ENCODE data around the gene MED25. TPM values are rescaled to one million over a fixed set of nuclear protein-coding genes. Genes with fewer than 3 reads are reported as not detected.

MED25 gene
- total and polyA plus RNA-seq, 9 of the 15 experiments (the other 6 are each of a cell fraction or from before 2014, with no cell fraction given) = 4.1 to 93.9 (median 19.3) TPM

DNA sequence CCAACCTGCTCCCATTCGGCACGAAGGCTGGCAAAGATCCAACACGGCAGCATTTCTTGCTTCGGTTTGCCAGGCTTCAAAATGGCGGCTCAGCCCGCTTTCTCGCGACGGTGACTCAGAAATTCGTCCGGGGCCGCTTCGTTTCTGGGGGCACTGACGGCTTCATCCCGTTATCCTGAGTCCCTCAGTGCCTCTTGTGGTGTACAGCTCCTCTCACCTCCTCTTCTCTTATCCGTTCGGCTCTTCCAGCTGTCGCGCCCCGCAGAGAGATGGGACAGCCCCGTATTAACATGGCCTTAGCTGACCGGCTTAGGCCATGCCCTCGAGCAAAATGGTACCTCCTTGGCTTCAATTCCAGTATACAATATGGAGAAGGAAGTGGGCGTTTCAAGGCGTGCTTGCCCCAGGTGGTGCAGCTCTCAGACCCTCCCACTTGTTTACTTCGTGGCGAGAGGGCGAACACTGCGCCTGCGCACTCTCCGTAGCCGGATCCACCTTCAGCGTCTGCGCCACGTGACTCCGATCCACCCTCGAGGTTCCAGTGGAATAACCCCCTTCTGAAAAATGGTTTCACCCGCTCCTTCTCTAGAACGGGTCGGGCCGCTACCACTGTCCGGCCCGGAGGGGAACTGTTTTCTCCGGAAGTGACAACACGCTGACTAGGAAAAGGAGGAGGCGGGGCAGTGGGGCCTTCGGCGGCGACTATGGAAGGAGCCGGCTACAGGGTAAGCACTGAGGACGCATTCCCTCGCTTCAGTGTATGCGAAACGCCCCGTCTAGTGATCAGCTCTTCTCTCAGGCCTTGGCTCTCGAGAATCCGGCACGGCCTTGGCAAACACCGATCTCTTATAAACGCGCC is 59.2 kb downstream of the MED25 start, which contains the start of the genes AKT1S1 and TBC1D17 (continued):
- no peak for TF ChIP-seq RBM15 (IDR thresholded peaks at IDR 0.05; ENCODE audit: insufficient read depth, low read length)
- TF ChIP-seq ZSCAN29 (IDR thresholded peaks at IDR 0.05) = no peak
- TF ChIP-seq, protein P1, sequence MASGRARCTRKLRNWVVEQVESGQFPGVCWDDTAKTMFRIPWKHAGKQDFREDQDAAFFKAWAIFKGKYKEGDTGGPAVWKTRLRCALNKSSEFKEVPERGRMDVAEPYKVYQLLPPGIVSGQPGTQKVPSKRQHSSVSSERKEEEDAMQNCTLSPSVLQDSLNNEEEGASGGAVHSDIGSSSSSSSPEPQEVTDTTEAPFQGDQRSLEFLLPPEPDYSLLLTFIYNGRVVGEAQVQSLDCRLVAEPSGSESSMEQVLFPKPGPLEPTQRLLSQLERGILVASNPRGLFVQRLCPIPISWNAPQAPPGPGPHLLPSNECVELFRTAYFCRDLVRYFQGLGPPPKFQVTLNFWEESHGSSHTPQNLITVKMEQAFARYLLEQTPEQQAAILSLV (tag; IDR thresholded peaks at IDR 0.05) = no peak
- TF ChIP-seq CBFB (CRISPR knock-in tag; IDR thresholded peaks at IDR 0.05) = no peak
- TF ChIP-seq, protein P2, sequence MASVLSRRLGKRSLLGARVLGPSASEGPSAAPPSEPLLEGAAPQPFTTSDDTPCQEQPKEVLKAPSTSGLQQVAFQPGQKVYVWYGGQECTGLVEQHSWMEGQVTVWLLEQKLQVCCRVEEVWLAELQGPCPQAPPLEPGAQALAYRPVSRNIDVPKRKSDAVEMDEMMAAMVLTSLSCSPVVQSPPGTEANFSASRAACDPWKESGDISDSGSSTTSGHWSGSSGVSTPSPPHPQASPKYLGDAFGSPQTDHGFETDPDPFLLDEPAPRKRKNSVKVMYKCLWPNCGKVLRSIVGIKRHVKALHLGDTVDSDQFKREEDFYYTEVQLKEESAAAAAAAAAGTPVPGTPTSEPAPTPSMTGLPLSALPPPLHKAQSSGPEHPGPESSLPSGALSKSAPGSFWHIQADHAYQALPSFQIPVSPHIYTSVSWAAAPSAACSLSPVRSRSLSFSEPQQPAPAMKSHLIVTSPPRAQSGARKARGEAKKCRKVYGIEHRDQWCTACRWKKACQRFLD (CRISPR knock-in tag; IDR thresholded peaks at IDR 0.05) = no peak
- TF ChIP-seq, protein P3, sequence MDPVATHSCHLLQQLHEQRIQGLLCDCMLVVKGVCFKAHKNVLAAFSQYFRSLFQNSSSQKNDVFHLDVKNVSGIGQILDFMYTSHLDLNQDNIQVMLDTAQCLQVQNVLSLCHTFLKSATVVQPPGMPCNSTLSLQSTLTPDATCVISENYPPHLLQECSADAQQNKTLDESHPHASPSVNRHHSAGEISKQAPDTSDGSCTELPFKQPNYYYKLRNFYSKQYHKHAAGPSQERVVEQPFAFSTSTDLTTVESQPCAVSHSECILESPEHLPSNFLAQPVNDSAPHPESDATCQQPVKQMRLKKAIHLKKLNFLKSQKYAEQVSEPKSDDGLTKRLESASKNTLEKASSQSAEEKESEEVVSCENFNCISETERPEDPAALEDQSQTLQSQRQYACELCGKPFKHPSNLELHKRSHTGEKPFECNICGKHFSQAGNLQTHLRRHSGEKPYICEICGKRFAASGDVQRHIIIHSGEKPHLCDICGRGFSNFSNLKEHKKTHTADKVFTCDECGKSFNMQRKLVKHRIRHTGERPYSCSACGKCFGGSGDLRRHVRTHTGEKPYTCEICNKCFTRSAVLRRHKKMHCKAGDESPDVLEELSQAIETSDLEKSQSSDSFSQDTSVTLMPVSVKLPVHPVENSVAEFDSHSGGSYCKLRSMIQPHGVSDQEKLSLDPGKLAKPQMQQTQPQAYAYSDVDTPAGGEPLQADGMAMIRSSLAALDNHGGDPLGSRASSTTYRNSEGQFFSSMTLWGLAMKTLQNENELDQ (CRISPR knock-in tag; IDR thresholded peaks at IDR 0.05; ENCODE audit: borderline replicate concordance) = no peak
- TF ChIP-seq HMGN3 (IDR thresholded peaks at IDR 0.05; ENCODE audit: borderline replicate concordance, extremely low read depth, insufficient read length, low read depth, low read length) = no peak
- TF ChIP-seq MECOM (CRISPR knock-in tag; IDR thresholded peaks at IDR 0.05) = no peak
- TF ChIP-seq GATAD2A (IDR thresholded peaks at IDR 0.05) = no peak
- peak in 1 of 2 experiments; percentile 85; a peak in 2 of 4 replicates for TF ChIP-seq KDM4B (IDR thresholded peaks at IDR 0.05; ENCODE audit: borderline replicate concordance in 2 of 2, low read depth in 1 of 2)
- no peak for TF ChIP-seq PYGO2 (tag; IDR thresholded peaks at IDR 0.05)
- peak; percentile 57; the same call in 1 of the 2 replicates for TF ChIP-seq NFIX (CRISPR knock-in tag; IDR thresholded peaks at IDR 0.05; ENCODE audit: low read depth)
- no peak; the same call in 1 of the 2 replicates for TF ChIP-seq CTBP1 (IDR thresholded peaks at IDR 0.05; ENCODE audit: borderline replicate concordance)
- peak; percentile 68 for TF ChIP-seq C11orf30 (IDR thresholded peaks at IDR 0.05; ENCODE audit: low read depth)
- TF ChIP-seq, protein P4, sequence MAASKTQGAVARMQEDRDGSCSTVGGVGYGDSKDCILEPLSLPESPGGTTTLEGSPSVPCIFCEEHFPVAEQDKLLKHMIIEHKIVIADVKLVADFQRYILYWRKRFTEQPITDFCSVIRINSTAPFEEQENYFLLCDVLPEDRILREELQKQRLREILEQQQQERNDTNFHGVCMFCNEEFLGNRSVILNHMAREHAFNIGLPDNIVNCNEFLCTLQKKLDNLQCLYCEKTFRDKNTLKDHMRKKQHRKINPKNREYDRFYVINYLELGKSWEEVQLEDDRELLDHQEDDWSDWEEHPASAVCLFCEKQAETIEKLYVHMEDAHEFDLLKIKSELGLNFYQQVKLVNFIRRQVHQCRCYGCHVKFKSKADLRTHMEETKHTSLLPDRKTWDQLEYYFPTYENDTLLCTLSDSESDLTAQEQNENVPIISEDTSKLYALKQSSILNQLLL (CRISPR knock-in tag; IDR thresholded peaks at IDR 0.05; ENCODE audit: borderline replicate concordance) = no peak
- TF ChIP-seq SMAD2 (IDR thresholded peaks at IDR 0.05; ENCODE audit: low read depth, low read length) = no peak
- peak; percentile 37; the same call in 1 of the 2 replicates for TF ChIP-seq TEAD4 (IDR thresholded peaks at IDR 0.05; ENCODE audit: low read length)
- TF ChIP-seq TEAD4 (CRISPR knock-in tag; IDR thresholded peaks at IDR 0.05; ENCODE audit: borderline replicate concordance) = no peak
- 0 out of 2 replicates have a peak, but pooled peaks have one; percentile 20 for TF ChIP-seq SMARCE1 (IDR thresholded peaks at IDR 0.05)
- TF ChIP-seq ELF1 (tag; IDR thresholded peaks at IDR 0.05) = peak; percentile 92

Measured in K562 (cell line).